ENCODE results near the gene TGFBR3L.
A peak's percentile ranks its signal among the peaks of the same experiment; 100 is the strongest.

Gene TGFBR3L

GRCh38 chr19:7904074-7905020, 10.3 kb upstream of the TGFBR3L start:
- DNase-seq, result peak; percentile 63

- no peak for DNase-seq
These were observed 9.4 kb upstream of the TGFBR3L start for GRCh38 chr19:7905268-7905667.

- no peak for DNase-seq
These were observed 8.8 kb upstream of the TGFBR3L start for GRCh38 chr19:7905859-7906258.

- DNase-seq, result no peak
These were observed 7.5 kb upstream of the TGFBR3L start for GRCh38 chr19:7907122-7907521.

- no peak for DNase-seq
These were observed 7.1 kb upstream of the TGFBR3L start for GRCh38 chr19:7907544-7907943.

GRCh38 chr19:7908078-7908699, 6.4 kb upstream of the TGFBR3L start:
- no peak for DNase-seq

GRCh38 chr19:7908742-7909461, 5.7 kb upstream of the TGFBR3L start:
- DNase-seq, result no peak

- no peak for DNase-seq
These were observed 5.1 kb upstream of the TGFBR3L start for GRCh38 chr19:7909471-7910067.

- no peak for DNase-seq
These were observed 4.1 kb upstream of the TGFBR3L start for GRCh38 chr19:7910321-7911161.

- DNase-seq, result no peak
These were observed 3.0 kb upstream of the TGFBR3L start for GRCh38 chr19:7911508-7912143.

- no peak for DNase-seq
These were observed 2.4 kb upstream of the TGFBR3L start for GRCh38 chr19:7912144-7912696.

GRCh38 chr19:7912697-7913564, 1.7 kb upstream of the TGFBR3L start:
- no peak for DNase-seq

- DNase-seq, result no peak
These were observed 978 bp upstream of the TGFBR3L start for GRCh38 chr19:7913652-7914051.

- DNase-seq, result no peak
These were observed 531 bp upstream of the TGFBR3L start for GRCh38 chr19:7914099-7914498.

GRCh38 chr19:7915250-7916102, 846 bp downstream of the TGFBR3L start:
- DNase-seq, result no peak

GRCh38 chr19:7916103-7916954, 1.7 kb downstream of the TGFBR3L start:
- peak; percentile 59 for DNase-seq

GRCh38 chr19:7916955-7917266, 2.3 kb downstream of the TGFBR3L start:
- DNase-seq, result no peak

GRCh38 chr19:7917267-7918061, 2.8 kb downstream of the TGFBR3L start:
- DNase-seq, result peak; percentile 66

Measured in CD4-positive, alpha-beta T cell treated with Interleukin-6 for 4 hours (primary cell).